CD4-positive, alpha-beta T cell treated with Interleukin-4 for 1 hour (primary cell): ENCODE data around the gene ADAM22.

Experiments
- DNase-seq, 2 donors: peaks; one replicate each; pipeline ENCODE4 v3.0.0-alpha.2; 2020 to 2022

The ADAM22 gene

GRCh38 chr7:88219781-88220747, 286.0 kb downstream of the ADAM22 start, which contains the start of gene SRI:
Gene SRI (minus strand): TSS chr7:88220038. CDS start chr7:88220026, 12 bp downstream.
- DNase-seq = peak; percentile 91 to 92

GRCh38 chr7:88223265-88223664, 289.2 kb downstream of the ADAM22 start:
- DNase-seq = no peak

GRCh38 chr7:88224601-88225275, 290.7 kb downstream of the ADAM22 start:
- DNase-seq = no peak

- DNase-seq = no peak
Observed at GRCh38 chr7:88226201-88226600, 292.1 kb downstream of the ADAM22 start.

GRCh38 chr7:88226886-88227516, 292.9 kb downstream of the ADAM22 start:
- DNase-seq = no peak

GRCh38 chr7:88229302-88229995, 295.4 kb downstream of the ADAM22 start:
- DNase-seq = no peak

GRCh38 chr7:88230646-88231045, 296.6 kb downstream of the ADAM22 start:
- DNase-seq = no peak

- DNase-seq = no peak
Observed at GRCh38 chr7:88233828-88234227, 299.8 kb downstream of the ADAM22 start.

- no peak for DNase-seq
Observed at GRCh38 chr7:88239852-88240251, 305.8 kb downstream of the ADAM22 start.

GRCh38 chr7:88243345-88243909, 309.4 kb downstream of the ADAM22 start:
- peak; percentile 19 to 22 for DNase-seq

- DNase-seq = no peak
Observed at GRCh38 chr7:88244258-88244657, 310.2 kb downstream of the ADAM22 start.
